Astrocyte of the cerebellum (primary cell): ENCODE results near the gene COQ8A.

Experiments used
- DNase-seq: peaks from one replicate; pipeline ENCODE4 v3.0.0-alpha.2; 2011; ENCODE audit warnings: low read depth
- H3K4me3 ChIP-seq: 2 replicates; pipeline ENCODE4 v1.5.1; 2011; ENCODE audit warnings: mild to moderate bottlenecking, low read depth, low read length, moderate library complexity
- in situ Hi-C: cut with HindIII; loops from 2 replicates; pipeline ENCODE4 v1.10.0; 2017; ENCODE audit warnings: low sequenced_read_pairs
- TF ChIP-seq, protein P1 (sequence below): IDR thresholded peaks from 2 replicates; pipeline ENCODE4 v1.5.1; 2012; ENCODE audit warnings: low read length, low read depth, moderate library complexity, mild to moderate bottlenecking; ENCODE audit errors: missing control alignments

The COQ8A gene

DNA sequence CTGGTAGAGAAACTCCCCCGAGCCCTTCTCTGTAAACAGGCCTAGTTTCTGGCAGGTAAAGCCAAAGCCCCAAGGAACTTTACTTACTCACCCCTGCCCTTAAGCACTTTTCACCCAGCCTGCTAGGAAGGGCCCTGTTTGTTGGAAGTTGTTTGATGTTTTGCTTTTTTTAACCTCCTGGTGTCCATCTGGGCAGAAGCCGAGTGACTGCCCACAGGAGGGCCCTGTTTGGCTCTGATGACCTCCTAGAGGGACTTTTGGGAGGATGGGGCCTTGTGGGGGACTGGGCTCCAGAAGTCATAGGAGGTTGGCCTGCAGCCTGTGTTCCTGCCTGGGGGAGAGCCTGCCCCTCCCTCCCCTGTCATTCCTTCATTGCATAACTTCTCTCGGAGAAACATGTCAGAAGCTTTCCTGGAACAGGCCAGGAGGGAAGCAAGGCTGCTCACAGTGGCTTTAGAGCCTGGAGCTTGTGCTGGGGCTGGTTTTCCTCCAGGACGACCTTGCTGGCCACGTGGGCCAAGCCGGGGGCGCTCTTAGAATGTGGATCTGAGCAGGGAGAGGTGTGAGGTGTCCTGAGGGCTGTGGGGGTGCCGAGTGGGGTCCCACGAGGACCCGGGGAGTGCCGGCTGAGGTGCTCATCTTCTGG lies 33.9 kb downstream of the COQ8A start:
- no peak overlapping the region for H3K4me3 ChIP-seq
- TF ChIP-seq, protein P1, sequence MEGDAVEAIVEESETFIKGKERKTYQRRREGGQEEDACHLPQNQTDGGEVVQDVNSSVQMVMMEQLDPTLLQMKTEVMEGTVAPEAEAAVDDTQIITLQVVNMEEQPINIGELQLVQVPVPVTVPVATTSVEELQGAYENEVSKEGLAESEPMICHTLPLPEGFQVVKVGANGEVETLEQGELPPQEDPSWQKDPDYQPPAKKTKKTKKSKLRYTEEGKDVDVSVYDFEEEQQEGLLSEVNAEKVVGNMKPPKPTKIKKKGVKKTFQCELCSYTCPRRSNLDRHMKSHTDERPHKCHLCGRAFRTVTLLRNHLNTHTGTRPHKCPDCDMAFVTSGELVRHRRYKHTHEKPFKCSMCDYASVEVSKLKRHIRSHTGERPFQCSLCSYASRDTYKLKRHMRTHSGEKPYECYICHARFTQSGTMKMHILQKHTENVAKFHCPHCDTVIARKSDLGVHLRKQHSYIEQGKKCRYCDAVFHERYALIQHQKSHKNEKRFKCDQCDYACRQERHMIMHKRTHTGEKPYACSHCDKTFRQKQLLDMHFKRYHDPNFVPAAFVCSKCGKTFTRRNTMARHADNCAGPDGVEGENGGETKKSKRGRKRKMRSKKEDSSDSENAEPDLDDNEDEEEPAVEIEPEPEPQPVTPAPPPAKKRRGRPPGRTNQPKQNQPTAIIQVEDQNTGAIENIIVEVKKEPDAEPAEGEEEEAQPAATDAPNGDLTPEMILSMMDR = no peak
- in situ Hi-C loops = no loop called here
- DNase-seq = no peak

DNA sequence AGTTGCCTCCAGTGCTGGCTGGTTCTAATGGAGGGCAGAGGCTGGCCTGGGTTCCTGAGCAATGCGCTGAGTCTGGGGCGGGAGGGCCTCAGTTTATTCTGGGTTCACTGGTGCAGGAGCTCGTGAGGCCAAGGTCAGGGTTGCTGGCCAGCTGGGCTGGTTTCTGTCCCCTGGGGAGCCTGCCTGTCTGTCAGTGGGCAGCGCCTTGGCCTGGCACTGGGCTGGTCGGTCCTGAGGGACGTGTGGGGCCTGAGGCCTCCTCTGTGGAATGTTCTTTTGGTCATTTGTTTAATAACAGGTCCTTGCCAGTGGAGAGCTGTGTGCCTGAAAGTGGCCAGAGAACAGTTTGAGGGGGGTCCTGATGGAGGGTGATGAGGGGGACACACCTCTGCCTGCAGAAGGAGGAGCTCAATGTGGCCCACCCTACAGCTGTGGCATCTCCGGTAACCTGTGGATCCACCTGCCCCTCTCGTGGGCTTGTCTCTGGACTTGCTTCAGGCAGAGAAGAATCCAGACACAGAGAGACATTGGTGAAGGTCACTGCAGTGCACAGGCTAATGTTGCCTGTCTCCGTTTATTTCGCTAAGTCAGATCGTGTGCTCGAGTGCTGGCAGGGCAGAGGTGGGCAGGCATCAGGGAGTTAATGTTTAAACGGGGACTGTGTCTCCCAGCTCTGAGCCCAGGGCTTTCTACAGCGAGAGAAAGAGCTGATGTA lies 34.6 kb downstream of the COQ8A start:
- TF ChIP-seq, protein P1 = no peak
- no peak overlapping the region for H3K4me3 ChIP-seq
- no peak for DNase-seq
- in situ Hi-C loops = no loop called here

DNA sequence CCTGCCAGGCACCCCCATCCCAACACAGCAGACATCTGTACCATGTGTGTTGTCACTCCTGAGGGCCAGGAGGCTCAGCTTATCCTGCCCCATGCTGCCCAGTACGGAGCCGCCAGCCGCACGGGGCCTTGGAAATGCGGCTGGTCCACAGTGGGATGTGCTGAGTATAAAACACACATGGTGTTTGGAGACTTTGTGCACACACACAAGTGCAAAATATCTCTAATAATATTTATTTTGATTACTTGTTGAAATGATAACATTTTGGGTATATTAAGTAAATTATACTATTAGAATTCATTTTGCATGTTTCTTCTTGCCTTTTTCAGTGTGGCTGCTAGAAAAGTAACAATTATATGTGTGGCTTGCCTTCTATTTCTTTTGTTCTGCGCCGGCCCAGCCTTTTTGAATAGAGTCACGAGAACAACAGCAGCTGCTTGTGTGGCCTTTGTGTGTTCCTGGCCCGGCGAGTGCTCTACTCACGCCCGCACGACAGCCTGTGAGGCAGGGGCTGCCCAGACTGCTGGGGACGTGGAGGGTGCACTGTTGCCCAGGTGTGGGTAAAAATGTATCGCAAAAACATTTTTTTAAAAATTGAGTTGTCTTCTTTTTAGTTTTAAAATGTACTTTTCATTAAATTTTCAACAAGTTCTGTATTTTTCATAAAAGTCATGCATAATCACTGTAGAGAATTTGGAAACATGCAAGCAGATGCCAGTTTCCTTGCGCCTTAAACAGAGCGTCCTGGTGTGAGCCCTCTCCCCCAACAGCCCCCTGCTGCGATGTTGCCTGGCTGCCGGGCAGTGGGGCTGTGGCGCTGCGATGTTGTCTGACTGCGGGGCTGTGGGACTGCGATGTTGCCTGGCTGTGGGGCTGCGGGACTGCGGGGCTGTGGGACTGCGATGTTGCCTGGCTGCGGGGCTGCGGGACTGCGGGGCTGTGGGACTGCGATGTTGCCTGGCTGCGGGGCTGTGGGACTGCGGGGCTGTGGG lies 35.5 kb downstream of the COQ8A start:
- DNase-seq = no peak
- in situ Hi-C loops = no loop called here

DNA sequence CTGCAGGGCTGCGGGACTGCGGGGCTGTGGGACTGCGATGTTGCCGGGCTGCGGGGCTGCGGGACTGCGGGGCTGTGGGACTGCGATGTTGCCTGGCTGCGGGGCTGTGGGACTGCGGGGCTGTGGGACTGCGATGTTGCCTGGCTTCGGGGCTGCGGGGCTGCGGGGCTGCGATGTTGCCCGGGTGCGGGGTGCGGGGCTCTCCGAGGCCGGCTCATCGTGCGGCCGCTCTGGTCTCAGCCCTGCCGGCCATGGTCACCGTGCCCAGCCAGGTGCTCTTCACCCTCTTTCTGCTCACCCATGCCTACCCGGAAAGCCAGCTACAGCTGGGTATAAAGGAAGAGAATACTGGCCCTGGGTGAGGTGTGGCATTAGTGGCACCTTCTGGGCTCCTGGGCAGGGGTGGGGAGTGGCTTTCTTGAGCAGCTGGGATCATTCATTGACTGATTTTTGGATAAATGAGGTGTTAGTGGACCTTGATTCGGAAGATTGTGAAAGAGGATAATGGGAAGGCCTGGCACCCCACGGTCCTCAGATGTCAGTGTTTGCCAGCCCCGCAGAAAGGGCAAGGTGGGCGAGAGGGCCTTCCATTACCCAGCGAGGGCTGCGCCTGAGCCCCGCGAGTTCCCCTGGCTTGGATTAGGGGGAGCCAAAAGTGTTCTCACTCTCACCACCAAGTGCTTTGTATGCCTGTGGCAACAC lies 36.3 kb downstream of the COQ8A start:
- no peak overlapping the region for H3K4me3 ChIP-seq
- DNase-seq = no peak
- in situ Hi-C loops = no loop called here
- TF ChIP-seq, protein P1 = no peak

More for the DNA sequence above, 35.5 kb downstream of the COQ8A start:
- no peak overlapping the region for H3K4me3 ChIP-seq
- TF ChIP-seq, protein P1 = no peak

DNA sequence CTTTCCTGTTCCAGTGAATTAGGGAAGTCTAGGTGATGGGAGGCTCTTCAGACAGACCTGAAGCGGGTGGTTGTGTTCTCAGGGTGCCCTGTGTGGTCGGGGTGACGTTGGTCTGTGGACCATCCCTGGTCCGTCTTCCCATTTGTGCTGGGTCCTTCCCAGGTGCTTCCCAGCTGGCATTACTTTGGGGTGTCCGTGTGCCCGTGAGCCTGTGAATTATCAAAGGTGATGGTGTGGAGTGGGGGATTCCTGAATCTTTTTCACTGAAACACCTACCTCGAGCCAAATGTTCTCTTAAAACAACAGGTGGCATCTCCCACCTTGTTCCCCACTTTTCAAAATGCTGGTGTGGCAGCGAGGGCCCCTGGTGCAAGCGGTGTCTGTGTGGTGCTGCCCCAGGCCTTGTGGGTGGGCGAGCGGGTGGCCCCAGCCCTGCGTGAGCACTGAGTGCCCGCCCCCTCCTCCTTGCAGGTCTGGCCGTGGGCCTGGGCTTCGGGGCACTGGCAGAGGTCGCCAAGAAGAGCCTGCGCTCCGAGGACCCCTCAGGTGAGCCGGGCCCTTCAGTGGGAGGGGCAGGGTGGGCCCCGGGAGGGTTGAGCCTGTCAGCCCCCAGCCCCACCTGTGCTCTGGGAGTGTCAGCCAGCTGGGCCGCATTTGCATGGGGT lies 37.0 kb downstream of the COQ8A start:
- in situ Hi-C loops = no loop called here
- no peak overlapping the region for H3K4me3 ChIP-seq
- DNase-seq = no peak
- TF ChIP-seq, protein P1 = no peak
